Tibial artery (tissue), 4 donors: Measurements from ENCODE around the gene HSD11B1L.

Experiments used
- DNase-seq, 2 donors: peaks; one replicate each; pipeline ENCODE4 v3.0.0-alpha.2; 2019
- H3K27ac ChIP-seq, 2 donors: fragments of 200-600 bp; sonication (generic) in 1 of 2; 1 replicate in 1 of 2; 2 replicates in 1 of 2; pipeline ENCODE4 v1.5.1; 2018 to 2019; ENCODE audit warnings: mild to moderate bottlenecking in 1 of 2
- H3K27me3 ChIP-seq, 2 donors: fragments of 200-600 bp; sonication (generic) in 1 of 2; one replicate each; pipeline versions ENCODE4 v1.5.1 to v1.6.0; 2016 to 2019
- H3K36me3 ChIP-seq, 3 donors: fragments of 200-600 bp; sonication (generic) in 2 of 3; one replicate each; pipeline ENCODE4 v1.5.1; 2016 to 2019; ENCODE audit warnings: mild to moderate bottlenecking in 2 of 3
- H3K4me1 ChIP-seq, 4 donors: fragments of 200-600 bp; sonication (generic) in 2 of 4; 1 replicate in 3 of 4; 2 replicates in 1 of 4; pipeline ENCODE4 v1.5.1; 2016 to 2019
- H3K4me3 ChIP-seq, 2 donors: fragments of 200-600 bp; sonication (generic) in 1 of 2; 1 replicate in 1 of 2; 2 replicates in 1 of 2; pipeline ENCODE4 v1.5.1; 2018 to 2019; ENCODE audit warnings: mild to moderate bottlenecking in 2 of 2
- H3K9me3 ChIP-seq, 3 donors: fragments of 200-600 bp; sonication (generic) in 1 of 3; one replicate each; pipeline ENCODE4 v1.5.1; 2016 to 2019
- intact Hi-C: fragments of 100-400 bp; cut with DNase I; formaldehyde crosslinking; loops from one replicate; pipeline ENCODE4 v1.15.0; 2023; ENCODE audit warnings: low total_unique reads
- TF ChIP-seq, protein P1 (sequence below), 2 experiments: fragments of 200-600 bp in 1 of 2; fragments of 450-650 bp in 1 of 2; IDR thresholded peaks; one replicate each; pipeline ENCODE4 v1.5.1; 2017 to 2019; ENCODE audit warnings: antibody characterized with exemption in 2 of 2, mild to moderate bottlenecking in 1 of 2, moderate library complexity in 1 of 2

Gene HSD11B1L, protein sequence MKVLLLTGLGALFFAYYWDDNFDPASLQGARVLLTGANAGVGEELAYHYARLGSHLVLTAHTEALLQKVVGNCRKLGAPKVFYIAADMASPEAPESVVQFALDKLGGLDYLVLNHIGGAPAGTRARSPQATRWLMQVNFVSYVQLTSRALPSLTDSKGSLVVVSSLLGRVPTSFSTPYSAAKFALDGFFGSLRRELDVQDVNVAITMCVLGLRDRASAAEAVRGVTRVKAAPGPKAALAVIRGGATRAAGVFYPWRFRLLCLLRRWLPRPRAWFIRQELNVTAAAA

DNA sequence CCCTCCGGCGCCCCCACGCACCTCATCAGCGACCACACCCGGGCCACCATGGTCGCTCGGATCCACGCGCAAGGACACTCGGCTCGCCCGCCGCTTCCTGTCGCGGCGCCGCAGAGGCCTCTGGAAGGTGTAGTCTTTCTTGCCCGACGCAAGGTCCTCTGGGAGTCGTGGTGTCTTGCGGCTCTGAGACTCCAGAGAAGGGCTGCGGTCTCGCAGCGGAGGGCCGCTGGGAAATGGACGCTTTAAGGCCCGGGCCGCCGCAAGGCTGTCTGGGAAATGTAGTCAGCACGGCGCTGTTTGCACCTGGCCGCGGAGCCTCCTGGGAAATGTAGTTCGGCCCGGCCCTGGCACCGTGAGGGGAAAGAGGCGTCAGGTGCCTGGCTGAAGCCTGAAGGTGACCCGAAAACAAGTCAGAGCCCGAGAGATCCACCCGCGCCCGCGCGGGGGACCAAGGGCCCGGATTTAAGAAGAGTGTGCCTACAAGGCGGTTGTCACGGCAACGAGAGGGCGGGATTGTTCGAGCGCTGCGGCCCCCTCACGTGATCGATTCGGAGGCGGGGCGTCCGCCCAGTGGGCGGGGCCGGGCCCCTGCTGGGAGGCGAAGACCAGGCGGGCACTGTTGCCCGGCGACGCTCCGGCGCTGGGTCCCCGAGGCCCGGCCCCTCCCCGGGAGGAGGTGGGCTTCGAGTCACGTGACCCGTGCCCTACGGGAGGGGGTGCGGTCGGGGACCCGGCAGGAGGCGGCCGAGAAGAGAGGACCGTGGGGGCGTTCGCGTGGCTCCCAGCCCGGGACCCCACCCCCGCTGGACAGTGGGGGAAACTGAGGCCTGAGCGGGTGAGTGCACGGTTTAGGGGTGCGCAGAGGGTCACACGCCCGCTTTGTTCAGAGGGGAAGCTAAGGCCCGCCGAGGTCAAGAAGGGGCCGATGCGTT lies at the start of gene HSD11B1L, which contains the start of gene MICOS13:
Gene HSD11B1L (plus strand): TSS at position 591 of the 932 bp plus-strand sequence. CDS start 3,806 bp downstream, outside the sequence.
Gene MICOS13 (minus strand): TSS at position 80 of the 932 bp plus-strand sequence. CDS start 30 bp downstream, at position 50.
- peak within 1 kb of the TSS; percentile 87 to 92 for H3K27ac ChIP-seq
- DNase-seq = peak; percentile 99 to 100
- H3K4me3 ChIP-seq = peak within 1 kb of the TSS; percentile 72 to 78
- H3K27me3 ChIP-seq = no peaks in the 10 kb centered on the region
- TF ChIP-seq, protein P1, sequence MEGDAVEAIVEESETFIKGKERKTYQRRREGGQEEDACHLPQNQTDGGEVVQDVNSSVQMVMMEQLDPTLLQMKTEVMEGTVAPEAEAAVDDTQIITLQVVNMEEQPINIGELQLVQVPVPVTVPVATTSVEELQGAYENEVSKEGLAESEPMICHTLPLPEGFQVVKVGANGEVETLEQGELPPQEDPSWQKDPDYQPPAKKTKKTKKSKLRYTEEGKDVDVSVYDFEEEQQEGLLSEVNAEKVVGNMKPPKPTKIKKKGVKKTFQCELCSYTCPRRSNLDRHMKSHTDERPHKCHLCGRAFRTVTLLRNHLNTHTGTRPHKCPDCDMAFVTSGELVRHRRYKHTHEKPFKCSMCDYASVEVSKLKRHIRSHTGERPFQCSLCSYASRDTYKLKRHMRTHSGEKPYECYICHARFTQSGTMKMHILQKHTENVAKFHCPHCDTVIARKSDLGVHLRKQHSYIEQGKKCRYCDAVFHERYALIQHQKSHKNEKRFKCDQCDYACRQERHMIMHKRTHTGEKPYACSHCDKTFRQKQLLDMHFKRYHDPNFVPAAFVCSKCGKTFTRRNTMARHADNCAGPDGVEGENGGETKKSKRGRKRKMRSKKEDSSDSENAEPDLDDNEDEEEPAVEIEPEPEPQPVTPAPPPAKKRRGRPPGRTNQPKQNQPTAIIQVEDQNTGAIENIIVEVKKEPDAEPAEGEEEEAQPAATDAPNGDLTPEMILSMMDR (IDR thresholded peaks at IDR 0.05) = no peak
- no peaks in the 10 kb centered on the region for H3K9me3 ChIP-seq
- intact Hi-C loops = no loop called here
- H3K36me3 ChIP-seq = peaks cover 0 to 13% (median 0%) of the 10 kb centered on the region in 3 donors
- H3K4me1 ChIP-seq = peaks cover 0 to 21% (median 14%) of the 10 kb centered on the region in 4 donors

DNA sequence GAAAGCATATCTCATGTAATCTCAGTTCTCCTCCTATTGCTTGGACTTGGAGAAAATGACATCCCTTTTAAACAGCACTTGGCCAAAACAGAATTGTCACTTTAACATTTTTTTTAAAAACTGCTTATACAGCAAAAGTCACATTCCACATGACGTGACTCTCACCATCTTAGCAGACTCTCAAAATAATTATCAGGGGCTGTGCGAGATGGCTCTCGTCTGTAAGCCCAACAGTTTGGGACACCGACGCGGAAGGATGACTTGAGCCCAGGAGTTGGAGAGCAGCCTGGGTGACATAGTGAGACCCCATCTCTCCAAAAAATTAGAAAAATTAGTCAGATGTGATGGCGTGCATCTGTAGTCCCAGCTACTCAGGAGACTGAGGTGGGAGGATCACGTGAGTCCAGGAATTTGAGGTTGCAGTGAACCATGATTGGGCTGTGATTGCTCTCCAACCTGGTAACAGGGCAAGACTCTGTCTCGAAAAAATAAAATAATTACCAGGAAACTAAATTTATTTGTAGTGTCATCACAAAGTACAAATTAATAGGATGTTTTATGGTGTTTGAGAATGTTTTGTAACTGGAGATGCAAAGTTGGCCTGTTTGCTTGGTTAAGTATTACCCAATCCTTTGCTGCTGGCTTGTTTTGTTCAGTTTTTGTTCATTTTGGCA lies 49.1 kb upstream of the HSD11B1L start:
- intact Hi-C loops = no loop called here
- Histone ChIP-seq H3K27ac (peak overlapping the region; percentile 17 to 30), H3K4me1 (peaks cover 0 to 69% (median 33%) of the 10 kb centered on the region in 4 donors), H3K4me3 (no peak overlapping the region), H3K9me3 (no peaks in the 10 kb centered on the region), H3K36me3 (peaks cover 15 to 25% (median 24%) of the 10 kb centered on the region in 3 donors), H3K27me3 (no peaks in the 10 kb centered on the region)
- DNase-seq = no peak
- TF ChIP-seq, protein P1 (IDR thresholded peaks at IDR 0.05) = no peak

DNA sequence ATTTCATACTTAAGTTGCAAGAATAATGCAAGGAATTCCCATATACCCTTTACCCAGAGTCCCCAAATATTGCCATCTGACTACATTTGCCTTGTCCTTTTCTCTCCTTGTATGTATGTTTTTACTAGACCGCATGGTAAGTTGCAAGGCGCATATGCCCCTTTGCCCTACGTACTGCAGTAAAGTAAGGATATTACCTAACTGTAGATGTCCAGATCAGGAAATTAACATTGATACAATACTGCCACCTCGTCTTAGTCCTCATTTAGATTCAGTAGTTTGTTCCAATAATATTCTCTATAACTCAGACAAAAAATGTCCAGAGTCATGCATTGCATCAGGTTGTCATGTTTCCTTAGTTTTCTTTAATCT lies 48.6 kb upstream of the HSD11B1L start:
- DNase-seq = no peak
- Histone ChIP-seq H3K4me3 (no peak overlapping the region), H3K4me1 (peaks cover 0 to 64% (median 28%) of the 10 kb centered on the region in 4 donors), H3K36me3 (peaks cover 10 to 20% (median 19%) of the 10 kb centered on the region in 3 donors), H3K9me3 (no peaks in the 10 kb centered on the region), H3K27ac (peak overlapping the region in 1 of 2 donors; percentile 17), H3K27me3 (no peaks in the 10 kb centered on the region)
- intact Hi-C loops = no loop called here
- TF ChIP-seq, protein P1 (IDR thresholded peaks at IDR 0.05) = no peak

DNA sequence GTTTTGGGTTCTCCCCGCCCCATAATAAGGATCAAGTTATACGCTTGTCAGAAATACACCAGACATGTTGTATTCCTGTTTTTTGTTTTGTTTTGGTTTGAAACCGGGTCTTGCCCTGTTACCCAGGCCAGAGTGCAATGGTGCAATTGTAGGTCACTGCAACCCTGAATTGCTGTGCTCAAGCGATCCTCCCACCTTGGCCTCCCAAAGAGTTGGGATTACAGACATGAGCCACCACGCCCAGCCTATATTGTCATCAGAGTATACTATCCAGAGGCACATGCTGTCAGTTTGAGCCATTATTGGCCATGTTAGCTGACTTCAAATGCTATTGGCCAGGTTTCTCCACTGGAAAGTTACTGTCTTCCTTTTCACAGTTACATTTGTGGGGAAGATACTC lies 48.2 kb upstream of the HSD11B1L start:
- DNase-seq = no peak
- Histone ChIP-seq H3K9me3 (no peaks in the 10 kb centered on the region), H3K4me1 (peaks cover 0 to 64% (median 31%) of the 10 kb centered on the region in 4 donors), H3K36me3 (peaks cover 8 to 17% (median 15%) of the 10 kb centered on the region in 3 donors), H3K4me3 (no peak overlapping the region), H3K27me3 (no peaks in the 10 kb centered on the region), H3K27ac (no peak overlapping the region)
- TF ChIP-seq, protein P1 (IDR thresholded peaks at IDR 0.05) = no peak
- intact Hi-C loops = no loop called here

DNA sequence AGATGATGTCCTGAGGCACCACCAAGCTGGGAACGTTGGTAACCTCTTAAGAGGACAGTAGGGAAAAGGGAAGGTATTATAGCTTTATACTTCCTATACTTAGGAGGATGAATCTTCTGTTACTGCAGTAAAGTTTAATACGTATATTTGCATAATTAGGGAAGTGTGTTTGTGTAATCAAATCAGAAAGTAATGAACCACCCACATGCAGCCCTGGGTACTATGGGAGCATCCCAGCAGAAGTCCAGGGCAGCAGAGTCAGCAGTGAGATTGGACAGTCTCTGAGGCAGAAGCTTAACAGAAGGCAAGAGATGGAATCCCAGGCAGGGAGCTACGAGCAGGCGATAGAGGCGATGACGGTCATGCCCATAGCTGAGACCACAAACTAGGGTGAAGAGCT lies 45.4 kb upstream of the HSD11B1L start:
- Histone ChIP-seq H3K9me3 (no peaks in the 10 kb centered on the region), H3K4me1 (peaks cover 0 to 46% (median 24%) of the 10 kb centered on the region in 4 donors), H3K27ac (no peak overlapping the region), H3K4me3 (no peak overlapping the region), H3K27me3 (no peaks in the 10 kb centered on the region), H3K36me3 (no peaks in the 10 kb centered on the region)
- no peak for DNase-seq
- intact Hi-C loops = no loop called here
- TF ChIP-seq, protein P1 (IDR thresholded peaks at IDR 0.05) = no peak
